Mammary epithelial cell (primary cell): ENCODE results near the gene GPX4.

ENCODE experiments used
- EZH2 ChIP-seq: IDR thresholded peaks from 2 replicates; pipeline ENCODE4 v1.6.1; 2012; ENCODE audit warnings: low read length, inconsistent platforms, borderline replicate concordance
- TF ChIP-seq, protein P1 (sequence below), 2 donors: IDR thresholded peaks in 1 of 2; conservative IDR thresholded peaks in 1 of 2; 2 replicates each; pipeline ENCODE4 v1.5.1; 2011 to 2012; ENCODE audit warnings: inconsistent platforms in 2 of 2, low read length in 2 of 2, mild to moderate bottlenecking in 2 of 2, control low read depth in 1 of 2, low read depth in 1 of 2; ENCODE audit not compliant: insufficient read depth in 1 of 2; ENCODE audit errors: extremely low read depth in 1 of 2

- TF ChIP-seq, protein P1, sequence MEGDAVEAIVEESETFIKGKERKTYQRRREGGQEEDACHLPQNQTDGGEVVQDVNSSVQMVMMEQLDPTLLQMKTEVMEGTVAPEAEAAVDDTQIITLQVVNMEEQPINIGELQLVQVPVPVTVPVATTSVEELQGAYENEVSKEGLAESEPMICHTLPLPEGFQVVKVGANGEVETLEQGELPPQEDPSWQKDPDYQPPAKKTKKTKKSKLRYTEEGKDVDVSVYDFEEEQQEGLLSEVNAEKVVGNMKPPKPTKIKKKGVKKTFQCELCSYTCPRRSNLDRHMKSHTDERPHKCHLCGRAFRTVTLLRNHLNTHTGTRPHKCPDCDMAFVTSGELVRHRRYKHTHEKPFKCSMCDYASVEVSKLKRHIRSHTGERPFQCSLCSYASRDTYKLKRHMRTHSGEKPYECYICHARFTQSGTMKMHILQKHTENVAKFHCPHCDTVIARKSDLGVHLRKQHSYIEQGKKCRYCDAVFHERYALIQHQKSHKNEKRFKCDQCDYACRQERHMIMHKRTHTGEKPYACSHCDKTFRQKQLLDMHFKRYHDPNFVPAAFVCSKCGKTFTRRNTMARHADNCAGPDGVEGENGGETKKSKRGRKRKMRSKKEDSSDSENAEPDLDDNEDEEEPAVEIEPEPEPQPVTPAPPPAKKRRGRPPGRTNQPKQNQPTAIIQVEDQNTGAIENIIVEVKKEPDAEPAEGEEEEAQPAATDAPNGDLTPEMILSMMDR (conservative IDR thresholded peaks at IDR 0.05 in 1 of 2, IDR thresholded peaks at IDR 0.05 in 1 of 2; ENCODE audit: extremely low read depth in 1 of 2, insufficient read depth in 1 of 2, low read depth in 1 of 2, low read length in 2 of 2): no peak
- no peak for TF ChIP-seq EZH2
Measured at GRCh38 chr19:1146412-1146699, 42.6 kb downstream of the GPX4 start.
